ENCODE measurements around the gene CPEB3. TPM values are rescaled to one million over a fixed set of nuclear protein-coding genes. Genes with fewer than 3 reads are reported as not detected.
"Not testable (repeated sequence)": the region's sequence is repeated elsewhere in the genome, so short reads cannot be mapped to it uniquely, and the experiment has no call there.

Gene CPEB3
- total RNA-seq, 1 experiment from 2014 or later = 2.4 TPM

DNA sequence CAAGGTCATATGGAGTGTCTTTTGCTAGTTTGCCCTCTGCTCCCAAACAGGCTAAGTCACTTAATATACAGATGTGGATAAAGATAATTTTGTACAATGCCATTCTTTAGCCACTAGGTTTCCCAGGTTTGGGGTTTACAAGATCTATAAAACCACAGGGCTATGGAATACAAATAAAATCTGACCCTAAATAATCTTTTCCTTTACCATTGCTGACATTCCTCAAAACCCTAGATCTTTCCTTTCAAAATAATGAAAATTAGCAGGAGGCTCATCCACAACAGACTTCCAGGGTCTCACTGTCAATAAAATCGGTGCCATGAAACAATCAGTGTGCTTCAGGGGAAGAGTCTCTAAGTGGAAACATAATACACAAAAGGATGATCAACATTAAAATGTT, 148.4 kb downstream of the CPEB3 start:
- Histone ChIP-seq H3K9me3 (ENCODE audit: control insufficient read depth, insufficient read depth, low read depth, low read length) (no peaks in the 10 kb centered on the region), H3K27me3 (ENCODE audit: control insufficient read depth, insufficient read depth, low read length) (no peaks in the 10 kb centered on the region), H3K27ac (ENCODE audit: low read length) (peak overlapping the region; percentile 57; the same call in 1 of the 2 replicates), H3K4me3 (ENCODE audit: low read depth in 2 of 2, low read length in 2 of 2) (no peak overlapping the region), H3K4me1 (ENCODE audit: control insufficient read depth, insufficient read depth, low read length) (peaks cover 21% of the 10 kb centered on the region), H3K36me3 (ENCODE audit: control insufficient read depth, insufficient read depth, low read length) (no peaks in the 10 kb centered on the region)
- in situ Hi-C loops (cut with HindIII; ENCODE audit: low pct_unique_long_range_greater_than_20kb, low sequenced_read_pairs) (no loop called here), intact Hi-C loops (cut with micrococcal nuclease; ENCODE audit: unreplicated experiment) (no loop called here)
- DNase-seq (ENCODE audit: low read depth, low spot score) = no peak
- ChIA-PET CTCF (interaction anchor here (0.6 kb wide), 1 partner anchor 50 kb away, joined by 3 read pairs; no protein-coding TSS in a partner anchor), POLR2A (no interaction called here)
- ATAC-seq = peak; percentile 85
- no TSS peak for BruUV-seq (replicated peaks)
- TF ChIP-seq POLR2AphosphoS5 (IDR thresholded peaks at IDR 0.05; ENCODE audit: low read depth, low read length) = no peak
- peak; percentile 95 for TF ChIP-seq TCF7L2 (IDR thresholded peaks at IDR 0.05; ENCODE audit: low read depth, low read length)
- TF ChIP-seq SIN3A (IDR thresholded peaks at IDR 0.05; ENCODE audit: borderline replicate concordance, insufficient read depth, low read depth, low read length) = no peak
- TF ChIP-seq, protein P1, sequence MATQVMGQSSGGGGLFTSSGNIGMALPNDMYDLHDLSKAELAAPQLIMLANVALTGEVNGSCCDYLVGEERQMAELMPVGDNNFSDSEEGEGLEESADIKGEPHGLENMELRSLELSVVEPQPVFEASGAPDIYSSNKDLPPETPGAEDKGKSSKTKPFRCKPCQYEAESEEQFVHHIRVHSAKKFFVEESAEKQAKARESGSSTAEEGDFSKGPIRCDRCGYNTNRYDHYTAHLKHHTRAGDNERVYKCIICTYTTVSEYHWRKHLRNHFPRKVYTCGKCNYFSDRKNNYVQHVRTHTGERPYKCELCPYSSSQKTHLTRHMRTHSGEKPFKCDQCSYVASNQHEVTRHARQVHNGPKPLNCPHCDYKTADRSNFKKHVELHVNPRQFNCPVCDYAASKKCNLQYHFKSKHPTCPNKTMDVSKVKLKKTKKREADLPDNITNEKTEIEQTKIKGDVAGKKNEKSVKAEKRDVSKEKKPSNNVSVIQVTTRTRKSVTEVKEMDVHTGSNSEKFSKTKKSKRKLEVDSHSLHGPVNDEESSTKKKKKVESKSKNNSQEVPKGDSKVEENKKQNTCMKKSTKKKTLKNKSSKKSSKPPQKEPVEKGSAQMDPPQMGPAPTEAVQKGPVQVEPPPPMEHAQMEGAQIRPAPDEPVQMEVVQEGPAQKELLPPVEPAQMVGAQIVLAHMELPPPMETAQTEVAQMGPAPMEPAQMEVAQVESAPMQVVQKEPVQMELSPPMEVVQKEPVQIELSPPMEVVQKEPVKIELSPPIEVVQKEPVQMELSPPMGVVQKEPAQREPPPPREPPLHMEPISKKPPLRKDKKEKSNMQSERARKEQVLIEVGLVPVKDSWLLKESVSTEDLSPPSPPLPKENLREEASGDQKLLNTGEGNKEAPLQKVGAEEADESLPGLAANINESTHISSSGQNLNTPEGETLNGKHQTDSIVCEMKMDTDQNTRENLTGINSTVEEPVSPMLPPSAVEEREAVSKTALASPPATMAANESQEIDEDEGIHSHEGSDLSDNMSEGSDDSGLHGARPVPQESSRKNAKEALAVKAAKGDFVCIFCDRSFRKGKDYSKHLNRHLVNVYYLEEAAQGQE (IDR thresholded peaks at IDR 0.05; ENCODE audit: insufficient read depth in 1 of 2, low read depth in 2 of 2, low read length in 1 of 2) = no peak
- TF ChIP-seq CTCF (IDR thresholded peaks at IDR 0.05) = peak; percentile 19; the same call in 1 of the 2 replicates

GRCh38 chr10:92141147-92141546, 149.7 kb downstream of the CPEB3 start:
- in situ Hi-C loops (cut with HindIII; ENCODE audit: low pct_unique_long_range_greater_than_20kb, low sequenced_read_pairs); H3K27me3 ChIP-seq (ENCODE audit: control insufficient read depth, insufficient read depth, low read length); POLR2A ChIA-PET; H3K4me3 ChIP-seq (ENCODE audit: low read depth in 2 of 2, low read length in 2 of 2); H3K36me3 ChIP-seq (ENCODE audit: control insufficient read depth, insufficient read depth, low read length); BruUV-seq (replicated peaks); H3K9me3 ChIP-seq (ENCODE audit: control insufficient read depth, insufficient read depth, low read depth, low read length); H3K27ac ChIP-seq (ENCODE audit: low read length); DNase-seq (ENCODE audit: low read depth, low spot score); ATAC-seq; intact Hi-C loops (cut with micrococcal nuclease; ENCODE audit: unreplicated experiment): not testable (repeated sequence)
- H3K4me1 ChIP-seq (ENCODE audit: control insufficient read depth, insufficient read depth, low read length) = peaks cover 21% of the 10 kb centered on the region
- CTCF ChIA-PET = interaction anchor here (0.7 kb wide), 1 partner anchor 241 kb away, joined by 7 read pairs; no protein-coding TSS in a partner anchor

GRCh38 chr10:92134049-92134448, 156.8 kb downstream of the CPEB3 start:
- H3K27ac ChIP-seq (ENCODE audit: low read length); H3K9me3 ChIP-seq (ENCODE audit: control insufficient read depth, insufficient read depth, low read depth, low read length); in situ Hi-C loops (cut with HindIII; ENCODE audit: low pct_unique_long_range_greater_than_20kb, low sequenced_read_pairs); intact Hi-C loops (cut with micrococcal nuclease; ENCODE audit: unreplicated experiment); H3K36me3 ChIP-seq (ENCODE audit: control insufficient read depth, insufficient read depth, low read length); ATAC-seq; DNase-seq (ENCODE audit: low read depth, low spot score); H3K4me1 ChIP-seq (ENCODE audit: control insufficient read depth, insufficient read depth, low read length); POLR2A ChIA-PET; BruUV-seq (replicated peaks); H3K27me3 ChIP-seq (ENCODE audit: control insufficient read depth, insufficient read depth, low read length); CTCF ChIA-PET; H3K4me3 ChIP-seq (ENCODE audit: low read depth in 2 of 2, low read length in 2 of 2): not testable (repeated sequence)
